ENCODE data around the gene PTBP1. TPM values are rescaled to one million over a fixed set of nuclear protein-coding genes. Genes with fewer than 3 reads are reported as not detected.

Gene PTBP1
- total and polyA plus RNA-seq, 2 experiments from 2014 or later, result 539 to 632 TPM

DNA sequence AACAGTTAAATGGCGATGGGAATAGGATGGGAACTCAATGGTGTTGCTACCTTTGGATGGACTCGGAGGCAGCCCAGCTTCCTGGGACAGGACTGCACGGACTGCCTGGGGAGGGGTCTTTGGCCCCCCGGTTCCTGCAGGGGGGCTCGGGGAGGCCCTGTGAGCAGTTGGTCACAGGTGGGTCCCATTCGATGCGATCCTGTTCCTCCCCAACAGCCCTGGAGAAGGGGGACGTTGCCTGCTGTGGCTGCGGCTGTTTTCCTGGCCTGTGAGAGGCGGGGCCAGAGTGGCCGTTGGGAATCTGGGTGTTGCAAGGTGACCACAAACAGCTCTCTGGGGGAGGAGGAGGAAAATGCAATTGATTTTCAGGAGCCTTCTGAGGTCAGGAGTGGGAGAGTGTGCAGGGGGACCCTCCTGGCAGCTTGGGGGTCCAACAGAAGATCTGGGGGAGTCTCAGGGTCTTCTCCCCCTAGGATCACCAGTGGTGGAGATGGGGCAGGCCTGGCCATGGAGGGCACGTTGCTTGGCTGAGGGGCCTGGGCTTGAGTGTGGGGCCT lies 26.4 kb downstream of the PTBP1 start:
- ATAC-seq (peak; percentile 11; the same call in 2 of the 3 replicates), DNase-seq (ENCODE audit: low spot score) (no peak)
- no peaks in the 10 kb centered on the region for H3K9me2 ChIP-seq (ENCODE audit: insufficient read depth)
- TF ChIP-seq CREB1 (CRISPR knock-in tag; IDR thresholded peaks at IDR 0.05; ENCODE audit: low read depth) (no peak), EZH2 (IDR thresholded peaks at IDR 0.05; ENCODE audit: low read depth, unreplicated experiment) (no peak), JUNB (IDR thresholded peaks at IDR 0.05; ENCODE audit: unreplicated experiment) (no peak), ZNF331 (CRISPR knock-in tag; IDR thresholded peaks at IDR 0.05; ENCODE audit: low read depth) (no peak), NANOG (IDR thresholded peaks at IDR 0.05; ENCODE audit: borderline replicate concordance) (no peak), POLR2AphosphoS5 (IDR thresholded peaks at IDR 0.05; ENCODE audit: low read depth) (no peak), ZNF114 (CRISPR knock-in tag; IDR thresholded peaks at IDR 0.05) (no peak), STAT1 (IDR thresholded peaks at IDR 0.05; ENCODE audit: unreplicated experiment) (no peak), EZH2phosphoT487 (IDR thresholded peaks at IDR 0.05; ENCODE audit: unreplicated experiment) (no peak)
- TF ChIP-seq, protein P1, sequence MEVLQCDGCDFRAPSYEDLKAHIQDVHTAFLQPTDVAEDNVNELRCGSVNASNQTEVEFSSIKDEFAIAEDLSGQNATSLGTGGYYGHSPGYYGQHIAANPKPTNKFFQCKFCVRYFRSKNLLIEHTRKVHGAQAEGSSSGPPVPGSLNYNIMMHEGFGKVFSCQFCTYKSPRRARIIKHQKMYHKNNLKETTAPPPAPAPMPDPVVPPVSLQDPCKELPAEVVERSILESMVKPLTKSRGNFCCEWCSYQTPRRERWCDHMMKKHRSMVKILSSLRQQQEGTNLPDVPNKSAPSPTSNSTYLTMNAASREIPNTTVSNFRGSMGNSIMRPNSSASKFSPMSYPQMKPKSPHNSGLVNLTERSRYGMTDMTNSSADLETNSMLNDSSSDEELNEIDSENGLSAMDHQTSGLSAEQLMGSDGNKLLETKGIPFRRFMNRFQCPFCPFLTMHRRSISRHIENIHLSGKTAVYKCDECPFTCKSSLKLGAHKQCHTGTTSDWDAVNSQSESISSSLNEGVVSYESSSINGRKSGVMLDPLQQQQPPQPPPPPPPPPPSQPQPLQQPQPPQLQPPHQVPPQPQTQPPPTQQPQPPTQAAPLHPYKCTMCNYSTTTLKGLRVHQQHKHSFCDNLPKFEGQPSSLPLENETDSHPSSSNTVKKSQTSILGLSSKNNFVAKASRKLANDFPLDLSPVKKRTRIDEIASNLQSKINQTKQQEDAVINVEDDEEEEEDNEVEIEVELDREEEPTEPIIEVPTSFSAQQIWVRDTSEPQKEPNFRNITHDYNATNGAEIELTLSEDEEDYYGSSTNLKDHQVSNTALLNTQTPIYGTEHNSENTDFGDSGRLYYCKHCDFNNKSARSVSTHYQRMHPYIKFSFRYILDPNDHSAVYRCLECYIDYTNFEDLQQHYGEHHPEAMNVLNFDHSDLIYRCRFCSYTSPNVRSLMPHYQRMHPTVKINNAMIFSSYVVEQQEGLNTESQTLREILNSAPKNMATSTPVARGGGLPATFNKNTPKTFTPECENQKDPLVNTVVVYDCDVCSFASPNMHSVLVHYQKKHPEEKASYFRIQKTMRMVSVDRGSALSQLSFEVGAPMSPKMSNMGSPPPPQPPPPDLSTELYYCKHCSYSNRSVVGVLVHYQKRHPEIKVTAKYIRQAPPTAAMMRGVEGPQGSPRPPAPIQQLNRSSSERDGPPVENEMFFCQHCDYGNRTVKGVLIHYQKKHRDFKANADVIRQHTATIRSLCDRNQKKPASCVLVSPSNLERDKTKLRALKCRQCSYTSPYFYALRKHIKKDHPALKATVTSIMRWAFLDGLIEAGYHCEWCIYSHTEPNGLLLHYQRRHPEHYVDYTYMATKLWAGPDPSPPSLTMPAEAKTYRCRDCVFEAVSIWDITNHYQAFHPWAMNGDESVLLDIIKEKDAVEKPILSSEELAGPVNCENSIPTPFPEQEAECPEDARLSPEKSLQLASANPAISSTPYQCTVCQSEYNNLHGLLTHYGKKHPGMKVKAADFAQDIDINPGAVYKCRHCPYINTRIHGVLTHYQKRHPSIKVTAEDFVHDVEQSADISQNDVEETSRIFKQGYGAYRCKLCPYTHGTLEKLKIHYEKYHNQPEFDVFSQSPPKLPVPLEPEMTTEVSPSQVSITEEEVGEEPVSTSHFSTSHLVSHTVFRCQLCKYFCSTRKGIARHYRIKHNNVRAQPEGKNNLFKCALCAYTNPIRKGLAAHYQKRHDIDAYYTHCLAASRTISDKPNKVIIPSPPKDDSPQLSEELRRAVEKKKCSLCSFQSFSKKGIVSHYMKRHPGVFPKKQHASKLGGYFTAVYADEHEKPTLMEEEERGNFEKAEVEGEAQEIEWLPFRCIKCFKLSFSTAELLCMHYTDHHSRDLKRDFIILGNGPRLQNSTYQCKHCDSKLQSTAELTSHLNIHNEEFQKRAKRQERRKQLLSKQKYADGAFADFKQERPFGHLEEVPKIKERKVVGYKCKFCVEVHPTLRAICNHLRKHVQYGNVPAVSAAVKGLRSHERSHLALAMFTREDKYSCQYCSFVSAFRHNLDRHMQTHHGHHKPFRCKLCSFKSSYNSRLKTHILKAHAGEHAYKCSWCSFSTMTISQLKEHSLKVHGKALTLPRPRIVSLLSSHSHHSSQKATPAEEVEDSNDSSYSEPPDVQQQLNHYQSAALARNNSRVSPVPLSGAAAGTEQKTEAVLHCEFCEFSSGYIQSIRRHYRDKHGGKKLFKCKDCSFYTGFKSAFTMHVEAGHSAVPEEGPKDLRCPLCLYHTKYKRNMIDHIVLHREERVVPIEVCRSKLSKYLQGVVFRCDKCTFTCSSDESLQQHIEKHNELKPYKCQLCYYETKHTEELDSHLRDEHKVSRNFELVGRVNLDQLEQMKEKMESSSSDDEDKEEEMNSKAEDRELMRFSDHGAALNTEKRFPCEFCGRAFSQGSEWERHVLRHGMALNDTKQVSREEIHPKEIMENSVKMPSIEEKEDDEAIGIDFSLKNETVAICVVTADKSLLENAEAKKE (CRISPR knock-in tag; IDR thresholded peaks at IDR 0.05), result no peak
- TF ChIP-seq, protein P2, sequence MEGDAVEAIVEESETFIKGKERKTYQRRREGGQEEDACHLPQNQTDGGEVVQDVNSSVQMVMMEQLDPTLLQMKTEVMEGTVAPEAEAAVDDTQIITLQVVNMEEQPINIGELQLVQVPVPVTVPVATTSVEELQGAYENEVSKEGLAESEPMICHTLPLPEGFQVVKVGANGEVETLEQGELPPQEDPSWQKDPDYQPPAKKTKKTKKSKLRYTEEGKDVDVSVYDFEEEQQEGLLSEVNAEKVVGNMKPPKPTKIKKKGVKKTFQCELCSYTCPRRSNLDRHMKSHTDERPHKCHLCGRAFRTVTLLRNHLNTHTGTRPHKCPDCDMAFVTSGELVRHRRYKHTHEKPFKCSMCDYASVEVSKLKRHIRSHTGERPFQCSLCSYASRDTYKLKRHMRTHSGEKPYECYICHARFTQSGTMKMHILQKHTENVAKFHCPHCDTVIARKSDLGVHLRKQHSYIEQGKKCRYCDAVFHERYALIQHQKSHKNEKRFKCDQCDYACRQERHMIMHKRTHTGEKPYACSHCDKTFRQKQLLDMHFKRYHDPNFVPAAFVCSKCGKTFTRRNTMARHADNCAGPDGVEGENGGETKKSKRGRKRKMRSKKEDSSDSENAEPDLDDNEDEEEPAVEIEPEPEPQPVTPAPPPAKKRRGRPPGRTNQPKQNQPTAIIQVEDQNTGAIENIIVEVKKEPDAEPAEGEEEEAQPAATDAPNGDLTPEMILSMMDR (conservative IDR thresholded peaks at IDR 0.05; ENCODE audit: low read depth in 2 of 2), result no peak
- TF ChIP-seq, protein P3, sequence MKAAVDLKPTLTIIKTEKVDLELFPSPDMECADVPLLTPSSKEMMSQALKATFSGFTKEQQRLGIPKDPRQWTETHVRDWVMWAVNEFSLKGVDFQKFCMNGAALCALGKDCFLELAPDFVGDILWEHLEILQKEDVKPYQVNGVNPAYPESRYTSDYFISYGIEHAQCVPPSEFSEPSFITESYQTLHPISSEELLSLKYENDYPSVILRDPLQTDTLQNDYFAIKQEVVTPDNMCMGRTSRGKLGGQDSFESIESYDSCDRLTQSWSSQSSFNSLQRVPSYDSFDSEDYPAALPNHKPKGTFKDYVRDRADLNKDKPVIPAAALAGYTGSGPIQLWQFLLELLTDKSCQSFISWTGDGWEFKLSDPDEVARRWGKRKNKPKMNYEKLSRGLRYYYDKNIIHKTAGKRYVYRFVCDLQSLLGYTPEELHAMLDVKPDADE (IDR thresholded peaks at IDR 0.05), result no peak
- TF ChIP-seq, protein P4, sequence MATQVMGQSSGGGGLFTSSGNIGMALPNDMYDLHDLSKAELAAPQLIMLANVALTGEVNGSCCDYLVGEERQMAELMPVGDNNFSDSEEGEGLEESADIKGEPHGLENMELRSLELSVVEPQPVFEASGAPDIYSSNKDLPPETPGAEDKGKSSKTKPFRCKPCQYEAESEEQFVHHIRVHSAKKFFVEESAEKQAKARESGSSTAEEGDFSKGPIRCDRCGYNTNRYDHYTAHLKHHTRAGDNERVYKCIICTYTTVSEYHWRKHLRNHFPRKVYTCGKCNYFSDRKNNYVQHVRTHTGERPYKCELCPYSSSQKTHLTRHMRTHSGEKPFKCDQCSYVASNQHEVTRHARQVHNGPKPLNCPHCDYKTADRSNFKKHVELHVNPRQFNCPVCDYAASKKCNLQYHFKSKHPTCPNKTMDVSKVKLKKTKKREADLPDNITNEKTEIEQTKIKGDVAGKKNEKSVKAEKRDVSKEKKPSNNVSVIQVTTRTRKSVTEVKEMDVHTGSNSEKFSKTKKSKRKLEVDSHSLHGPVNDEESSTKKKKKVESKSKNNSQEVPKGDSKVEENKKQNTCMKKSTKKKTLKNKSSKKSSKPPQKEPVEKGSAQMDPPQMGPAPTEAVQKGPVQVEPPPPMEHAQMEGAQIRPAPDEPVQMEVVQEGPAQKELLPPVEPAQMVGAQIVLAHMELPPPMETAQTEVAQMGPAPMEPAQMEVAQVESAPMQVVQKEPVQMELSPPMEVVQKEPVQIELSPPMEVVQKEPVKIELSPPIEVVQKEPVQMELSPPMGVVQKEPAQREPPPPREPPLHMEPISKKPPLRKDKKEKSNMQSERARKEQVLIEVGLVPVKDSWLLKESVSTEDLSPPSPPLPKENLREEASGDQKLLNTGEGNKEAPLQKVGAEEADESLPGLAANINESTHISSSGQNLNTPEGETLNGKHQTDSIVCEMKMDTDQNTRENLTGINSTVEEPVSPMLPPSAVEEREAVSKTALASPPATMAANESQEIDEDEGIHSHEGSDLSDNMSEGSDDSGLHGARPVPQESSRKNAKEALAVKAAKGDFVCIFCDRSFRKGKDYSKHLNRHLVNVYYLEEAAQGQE (IDR thresholded peaks at IDR 0.05; ENCODE audit: unreplicated experiment), result no peak
- H3K27ac Mint-ChIP-seq, result no peak overlapping the region
- H3K79me2 ChIP-seq (replicated peaks; ENCODE audit: insufficient read depth), result peaks cover 17% of the 10 kb centered on the region
- H3K36me3 ChIP-seq (ENCODE audit: insufficient read depth), result no peaks in the 10 kb centered on the region
- no peaks in the 10 kb centered on the region for H3K9me3 Mint-ChIP-seq
- H3K4me1 Mint-ChIP-seq, result peaks cover 6% of the 10 kb centered on the region; the same call in 2 of the 3 replicates
- H3K27ac ChIP-seq (ENCODE audit: low read depth), result no peak overlapping the region
- H2AFZ ChIP-seq, result no peak overlapping the region
- H3K4me1 ChIP-seq (ENCODE audit: insufficient read depth), result peaks cover 9% of the 10 kb centered on the region; the same call in 1 of the 2 replicates
- H3K4me2 ChIP-seq, result peak overlapping the region; percentile 51; the same call in 1 of the 2 replicates
- H3K4me3 Mint-ChIP-seq, result peak overlapping the region; percentile 32; the same call in 2 of the 3 replicates
- peaks cover 10% of the 10 kb centered on the region for H3K27me3 Mint-ChIP-seq (ENCODE audit: insufficient read depth, low read depth, poor library complexity)
- no peak overlapping the region for H3K4me3 ChIP-seq
- H3K36me3 Mint-ChIP-seq (ENCODE audit: low read depth), result no peaks in the 10 kb centered on the region
- no peaks in the 10 kb centered on the region for H3F3A ChIP-seq (replicated peaks; ENCODE audit: low read depth)
- H3K27me3 ChIP-seq (ENCODE audit: insufficient read depth), result no peaks in the 10 kb centered on the region; the same call in 1 of the 2 replicates
- H4K20me1 ChIP-seq (replicated peaks; ENCODE audit: insufficient read depth), result peaks cover 4% of the 10 kb centered on the region
